ENCODE measurements around the gene SLC46A3. TPM values are rescaled to one million over a fixed set of nuclear protein-coding genes. Genes with fewer than 3 reads are reported as not detected.

SLC46A3 gene
- 2.7 and 3.8 TPM in 2 replicates for total RNA-seq

GRCh38 chr13:28718543-28719226 is at the start of gene SLC46A3:
Gene SLC46A3, minus strand, starts transcription at chr13:28718970. Its CDS starts 972 bp downstream, at chr13:28717998.
- Mint-ChIP-seq H3K36me3 (ENCODE audit: low read depth) (no peaks in the 10 kb centered on the region), H3K4me3 (peak within 1 kb of the TSS; percentile 85), H3K4me1 (ENCODE audit: low read depth) (peaks cover 32% of the 10 kb centered on the region), H3K9me3 (no peaks in the 10 kb centered on the region), H3K27ac (peak within 1 kb of the TSS; percentile 82), H3K27me3 (ENCODE audit: insufficient read depth) (peaks cover 4% of the 10 kb centered on the region)
- intact Hi-C loops (cut with micrococcal nuclease), result loop anchor here (1.0 to 5.0 kb wide), 6 partner anchors 10 to 1466 kb away; partner anchors contain the start of genes PAN3, POMP and RPL21
- peak; percentile 95 for DNase-seq (ENCODE audit: low spot score)

DNA sequence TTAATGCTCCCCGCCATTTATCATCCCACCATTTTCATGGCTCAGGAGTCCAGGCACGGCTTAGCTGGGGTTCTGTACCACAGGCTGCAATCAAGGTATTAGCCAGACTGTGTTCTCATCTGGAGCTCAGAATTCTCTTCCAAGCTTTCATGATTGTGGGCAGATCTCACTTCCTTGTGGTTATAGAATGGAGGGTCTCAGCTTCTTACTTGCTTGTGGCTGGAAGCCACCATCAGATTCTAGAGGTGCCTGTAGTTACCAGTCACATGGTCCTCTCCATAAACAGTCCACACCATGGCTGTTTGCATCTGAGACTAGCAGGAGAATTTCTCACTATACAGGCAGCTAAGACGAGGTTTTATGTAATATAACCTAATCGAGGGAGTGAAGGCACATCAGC is 45.1 kb upstream of the SLC46A3 start:
- Mint-ChIP-seq H3K9me3 (peaks cover 12% of the 10 kb centered on the region), H3K4me3 (no peak overlapping the region), H3K4me1 (ENCODE audit: low read depth) (no peaks in the 10 kb centered on the region), H3K27ac (no peak overlapping the region), H3K36me3 (ENCODE audit: low read depth) (peaks cover 2% of the 10 kb centered on the region), H3K27me3 (ENCODE audit: insufficient read depth) (peaks cover 4% of the 10 kb centered on the region)
- DNase-seq (ENCODE audit: low spot score), result no peak
- intact Hi-C loops (cut with micrococcal nuclease), result no loop called here

- Mint-ChIP-seq H3K27ac (no peak overlapping the region), H3K27me3 (ENCODE audit: insufficient read depth) (peaks cover 2% of the 10 kb centered on the region), H3K4me1 (ENCODE audit: low read depth) (no peaks in the 10 kb centered on the region), H3K36me3 (ENCODE audit: low read depth) (peaks cover 2% of the 10 kb centered on the region), H3K4me3 (no peak overlapping the region), H3K9me3 (peaks cover 18% of the 10 kb centered on the region)
- intact Hi-C loops (cut with micrococcal nuclease), result no loop called here
- no peak for DNase-seq (ENCODE audit: low spot score)
Measured at GRCh38 chr13:28761586-28761985, 42.8 kb upstream of the SLC46A3 start.

DNA sequence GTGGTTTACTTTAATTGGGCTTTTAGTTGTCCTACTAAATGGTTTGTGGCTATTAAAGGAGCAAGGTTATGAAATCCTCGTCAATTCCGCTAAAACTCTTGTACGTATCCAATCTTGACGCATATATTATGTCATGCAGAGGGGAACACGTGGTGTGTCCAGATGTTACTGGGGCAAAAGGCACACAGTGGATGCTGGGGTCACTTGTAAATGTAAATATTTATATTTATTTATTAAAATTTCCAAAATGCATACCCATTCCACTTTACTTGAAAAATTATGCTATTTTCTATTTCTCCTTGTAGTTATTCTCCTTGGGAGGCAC is 36.7 kb upstream of the SLC46A3 start:
- Mint-ChIP-seq H3K27ac (peak overlapping the region; percentile 86), H3K27me3 (ENCODE audit: insufficient read depth) (no peaks in the 10 kb centered on the region), H3K4me3 (peak overlapping the region; percentile 75), H3K36me3 (ENCODE audit: low read depth) (peaks cover 2% of the 10 kb centered on the region), H3K9me3 (peaks cover 23% of the 10 kb centered on the region), H3K4me1 (ENCODE audit: low read depth) (peaks cover 27% of the 10 kb centered on the region)
- no peak for DNase-seq (ENCODE audit: low spot score)
- intact Hi-C loops (cut with micrococcal nuclease), result no loop called here

DNA sequence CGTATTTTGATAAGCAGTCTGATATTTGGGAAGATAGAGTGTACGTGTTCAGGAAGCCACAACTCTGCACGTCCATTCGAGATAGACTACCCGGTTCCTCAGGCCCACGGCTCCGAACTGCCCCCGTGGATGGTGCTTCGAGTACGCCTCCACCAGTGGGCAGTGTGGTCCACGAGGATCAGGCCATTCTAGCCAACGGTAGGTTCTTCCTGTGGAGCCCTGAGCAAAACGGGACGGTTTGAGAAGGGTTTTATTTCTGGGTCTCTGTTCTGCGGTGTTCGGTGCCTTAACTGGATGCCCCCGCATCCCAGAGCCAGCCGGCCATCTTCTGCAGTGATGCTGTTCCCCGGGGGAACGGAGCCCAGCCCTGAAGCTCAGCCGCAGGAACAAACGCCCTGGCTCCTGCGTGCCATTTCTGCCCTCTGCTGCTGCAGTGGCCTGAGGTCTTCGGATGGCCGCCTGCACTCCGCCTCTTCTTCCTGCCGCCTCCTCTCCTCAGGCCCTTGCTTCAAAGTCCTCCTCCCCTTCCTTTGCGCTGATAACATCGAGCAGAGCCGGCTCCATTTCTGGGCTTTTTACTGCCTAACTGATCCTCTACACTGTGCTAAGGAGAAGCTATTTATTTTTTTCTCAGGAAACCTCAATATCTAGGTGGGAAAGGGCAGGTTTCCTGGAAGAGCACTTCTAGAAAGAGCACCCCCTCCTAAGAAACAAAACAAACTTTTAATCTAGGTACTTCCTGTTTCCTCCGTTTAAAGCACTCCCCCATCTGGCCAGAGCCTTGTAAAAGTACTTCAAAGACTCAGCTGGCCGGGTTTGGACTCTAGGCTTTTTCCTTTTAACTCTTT is 36.2 kb upstream of the SLC46A3 start:
- peaks cover 29% of the 10 kb centered on the region for H3K4me1 Mint-ChIP-seq (ENCODE audit: low read depth)
- H3K36me3 Mint-ChIP-seq (ENCODE audit: low read depth), result peaks cover 2% of the 10 kb centered on the region
- peak; percentile 1 for DNase-seq (ENCODE audit: low spot score)
- peak overlapping the region; percentile 86 for H3K27ac Mint-ChIP-seq
- no peaks in the 10 kb centered on the region for H3K27me3 Mint-ChIP-seq (ENCODE audit: insufficient read depth)
- H3K4me3 Mint-ChIP-seq, result peak overlapping the region; percentile 75
- intact Hi-C loops (cut with micrococcal nuclease), result no loop called here
- peaks cover 23% of the 10 kb centered on the region for H3K9me3 Mint-ChIP-seq

DNA sequence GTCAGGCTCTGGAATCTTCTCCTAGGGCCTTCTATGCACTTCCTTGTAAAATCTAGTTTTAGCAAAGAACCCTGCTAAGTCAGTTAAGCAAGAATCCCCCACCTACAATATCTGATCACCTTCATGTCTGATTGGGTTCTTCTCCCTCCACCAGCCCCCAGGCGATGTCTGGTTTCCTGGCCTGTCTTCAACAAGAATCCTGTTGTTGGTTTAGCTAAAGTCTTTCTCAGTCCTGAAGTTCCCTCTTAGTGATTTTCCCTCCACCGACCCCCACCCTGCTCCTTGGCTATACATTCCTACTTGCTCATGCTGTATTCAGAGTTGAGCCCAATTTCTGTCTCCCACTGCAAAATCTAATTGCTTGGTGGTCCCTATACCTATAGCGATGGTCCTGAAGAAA is 35.2 kb upstream of the SLC46A3 start:
- DNase-seq (ENCODE audit: low spot score), result no peak
- H3K9me3 Mint-ChIP-seq, result peaks cover 22% of the 10 kb centered on the region
- intact Hi-C loops (cut with micrococcal nuclease), result no loop called here
- no peak overlapping the region for H3K4me3 Mint-ChIP-seq
- H3K36me3 Mint-ChIP-seq (ENCODE audit: low read depth), result peaks cover under 1% of the 10 kb centered on the region
- H3K27ac Mint-ChIP-seq, result no peak overlapping the region
- no peaks in the 10 kb centered on the region for H3K27me3 Mint-ChIP-seq (ENCODE audit: insufficient read depth)
- peaks cover 29% of the 10 kb centered on the region for H3K4me1 Mint-ChIP-seq (ENCODE audit: low read depth)

GRCh38 chr13:28753208-28753892 is 34.6 kb upstream of the SLC46A3 start:
- Mint-ChIP-seq H3K4me1 (ENCODE audit: low read depth) (peaks cover 29% of the 10 kb centered on the region), H3K36me3 (ENCODE audit: low read depth) (no peaks in the 10 kb centered on the region), H3K27me3 (ENCODE audit: insufficient read depth) (no peaks in the 10 kb centered on the region), H3K4me3 (no peak overlapping the region), H3K9me3 (peaks cover 16% of the 10 kb centered on the region), H3K27ac (no peak overlapping the region)
- intact Hi-C loops (cut with micrococcal nuclease), result no loop called here
- DNase-seq (ENCODE audit: low spot score), result no peak

- peaks cover under 1% of the 10 kb centered on the region for H3K27me3 Mint-ChIP-seq (ENCODE audit: insufficient read depth)
- no peaks in the 10 kb centered on the region for H3K36me3 Mint-ChIP-seq (ENCODE audit: low read depth)
- H3K4me3 Mint-ChIP-seq, result no peak overlapping the region
- no peak overlapping the region for H3K27ac Mint-ChIP-seq
- no peak for DNase-seq (ENCODE audit: low spot score)
- H3K9me3 Mint-ChIP-seq, result peaks cover 9% of the 10 kb centered on the region
- intact Hi-C loops (cut with micrococcal nuclease), result no loop called here
- peaks cover 29% of the 10 kb centered on the region for H3K4me1 Mint-ChIP-seq (ENCODE audit: low read depth)
Measured at GRCh38 chr13:28751175-28751960, 32.6 kb upstream of the SLC46A3 start.

GRCh38 chr13:28750187-28751045 is 31.6 kb upstream of the SLC46A3 start:
- H3K4me1 Mint-ChIP-seq (ENCODE audit: low read depth), result peaks cover 25% of the 10 kb centered on the region
- H3K36me3 Mint-ChIP-seq (ENCODE audit: low read depth), result no peaks in the 10 kb centered on the region
- H3K27me3 Mint-ChIP-seq (ENCODE audit: insufficient read depth), result peaks cover 3% of the 10 kb centered on the region
- no peak for DNase-seq (ENCODE audit: low spot score)
- peaks cover 8% of the 10 kb centered on the region for H3K9me3 Mint-ChIP-seq
- H3K4me3 Mint-ChIP-seq, result no peak overlapping the region
- no peak overlapping the region for H3K27ac Mint-ChIP-seq
- intact Hi-C loops (cut with micrococcal nuclease), result no loop called here

DNA sequence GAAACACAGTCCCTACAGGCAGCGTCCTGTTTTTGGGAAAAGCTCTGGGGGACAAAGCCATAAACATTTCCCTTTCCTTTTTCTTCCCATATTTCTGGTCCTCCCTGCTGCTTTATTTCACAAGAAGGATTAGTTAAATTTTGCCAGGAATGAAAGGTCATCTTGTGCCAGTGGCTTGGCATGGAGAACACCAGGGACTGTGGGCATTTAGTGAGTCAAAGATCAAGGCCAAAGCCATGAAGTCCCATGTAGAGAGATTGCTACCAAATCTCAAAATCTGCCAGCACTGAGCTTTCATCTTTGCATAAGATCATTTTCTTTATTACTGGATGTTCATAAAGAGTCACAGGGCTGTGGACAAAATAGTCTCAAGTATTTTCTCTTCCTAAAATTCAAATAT is 29.1 kb upstream of the SLC46A3 start:
- H3K4me3 Mint-ChIP-seq, result no peak overlapping the region
- H3K9me3 Mint-ChIP-seq, result peaks cover 3% of the 10 kb centered on the region
- no peak overlapping the region for H3K27ac Mint-ChIP-seq
- no peak for DNase-seq (ENCODE audit: low spot score)
- H3K36me3 Mint-ChIP-seq (ENCODE audit: low read depth), result no peaks in the 10 kb centered on the region
- H3K4me1 Mint-ChIP-seq (ENCODE audit: low read depth), result peaks cover 14% of the 10 kb centered on the region
- intact Hi-C loops (cut with micrococcal nuclease), result no loop called here
- H3K27me3 Mint-ChIP-seq (ENCODE audit: insufficient read depth), result peaks cover 3% of the 10 kb centered on the region

GRCh38 chr13:28746287-28746612 is 27.5 kb upstream of the SLC46A3 start:
- no peak overlapping the region for H3K27ac Mint-ChIP-seq
- H3K9me3 Mint-ChIP-seq, result peaks cover 3% of the 10 kb centered on the region
- peaks cover 5% of the 10 kb centered on the region for H3K27me3 Mint-ChIP-seq (ENCODE audit: insufficient read depth)
- intact Hi-C loops (cut with micrococcal nuclease), result no loop called here
- no peak for DNase-seq (ENCODE audit: low spot score)
- peaks cover 9% of the 10 kb centered on the region for H3K4me1 Mint-ChIP-seq (ENCODE audit: low read depth)
- no peak overlapping the region for H3K4me3 Mint-ChIP-seq
- no peaks in the 10 kb centered on the region for H3K36me3 Mint-ChIP-seq (ENCODE audit: low read depth)

DNA sequence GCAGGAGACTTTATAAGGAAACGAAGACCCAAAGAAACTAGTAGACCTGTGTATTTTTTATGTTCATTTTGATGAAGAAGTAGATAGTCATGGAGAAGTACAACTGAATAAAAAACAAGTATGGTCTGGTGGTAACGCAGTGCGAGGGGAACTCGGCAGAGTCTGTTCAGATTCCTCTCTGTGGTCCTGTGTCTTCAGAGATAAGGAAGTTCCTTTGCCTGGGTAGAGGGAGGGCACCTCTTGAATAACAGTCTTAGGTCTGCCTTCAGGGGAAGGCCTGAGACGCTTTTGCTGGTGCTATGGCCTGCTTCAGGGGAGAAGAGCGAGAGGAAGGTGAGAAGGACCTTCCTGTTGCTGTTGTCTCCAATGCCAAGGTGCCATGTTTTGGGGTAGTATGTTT is 25.9 kb upstream of the SLC46A3 start:
- H3K4me1 Mint-ChIP-seq (ENCODE audit: low read depth), result no peaks in the 10 kb centered on the region
- no peak for DNase-seq (ENCODE audit: low spot score)
- H3K27me3 Mint-ChIP-seq (ENCODE audit: insufficient read depth), result peaks cover 7% of the 10 kb centered on the region
- H3K4me3 Mint-ChIP-seq, result no peak overlapping the region
- intact Hi-C loops (cut with micrococcal nuclease), result no loop called here
- peaks cover 2% of the 10 kb centered on the region for H3K9me3 Mint-ChIP-seq
- no peak overlapping the region for H3K27ac Mint-ChIP-seq
- H3K36me3 Mint-ChIP-seq (ENCODE audit: low read depth), result no peaks in the 10 kb centered on the region

All from activated T-helper 1 cell treated with anti-CD3 and anti-CD28 coated beads, Interleukin-12 subunit alpha, Interleukin-12 subunit beta, Interleukin-2, Interleukin-4 antibody, amounts not matched to agents 30 ng/mL and 10 ng/mL and 1 ng/mL, durations not matched to agents 14 hours and 24 hours and 36 hours (primary cell).